Endometrium (tissue), 2 donors: ENCODE results near the gene FARP2.

Experiments used
- FAIRE-seq: peaks from 2 replicates; lab custom pipeline; 2012; peaks lifted over from hg19 to GRCh38; lab: Jason Lieb, UNC
- donor health status: control.
- donor health status: control.

FARP2 gene

GRCh38 chr2:241534293-241534692, 178.2 kb downstream of the FARP2 start:
- no peak for FAIRE-seq

GRCh38 chr2:241534701-241535375, 178.8 kb downstream of the FARP2 start:
- no peak for FAIRE-seq

GRCh38 chr2:241535871-241536655, 180.0 kb downstream of the FARP2 start:
- no peak for FAIRE-seq

- no peak for FAIRE-seq
These were observed 182.9 kb downstream of the FARP2 start for GRCh38 chr2:241538838-241539615.

DNA sequence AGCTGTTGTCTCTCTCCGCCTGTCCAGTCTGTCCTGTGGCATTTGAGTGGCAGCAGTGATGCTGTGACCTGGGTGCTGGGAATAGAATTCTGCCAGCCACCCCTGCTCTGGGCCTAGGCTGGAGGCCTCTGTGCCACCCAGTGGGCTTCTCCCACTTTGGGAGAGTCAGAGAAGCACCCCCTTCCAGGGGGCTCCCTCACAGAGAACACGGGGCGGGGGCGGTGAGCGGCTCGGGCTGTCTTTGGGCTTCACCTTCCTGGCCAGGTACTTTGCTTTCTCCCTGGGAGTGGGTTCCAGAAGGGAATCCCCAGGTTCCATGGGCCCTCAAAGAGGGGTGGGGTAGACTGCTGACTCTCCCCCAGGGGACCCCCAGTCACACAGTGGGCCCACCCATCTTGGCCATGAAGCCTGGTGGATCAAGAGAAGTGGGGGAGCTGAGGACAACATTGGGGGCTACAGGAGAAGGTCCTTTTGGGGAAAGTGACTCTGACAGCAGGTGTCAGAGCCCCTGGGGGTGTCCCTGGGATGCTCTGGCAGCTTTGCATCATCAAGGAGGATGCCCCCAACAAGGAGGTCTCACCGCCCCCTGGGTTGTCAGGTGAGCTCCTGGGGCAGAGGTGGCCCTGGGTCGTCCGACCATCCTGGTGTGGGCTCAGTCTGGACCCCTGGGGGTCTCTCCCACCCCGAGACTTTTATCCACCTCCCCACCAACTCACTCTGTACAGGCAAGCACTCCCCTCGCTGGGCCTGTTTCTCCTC, 183.7 kb downstream of the FARP2 start:
- FAIRE-seq = no peak

DNA sequence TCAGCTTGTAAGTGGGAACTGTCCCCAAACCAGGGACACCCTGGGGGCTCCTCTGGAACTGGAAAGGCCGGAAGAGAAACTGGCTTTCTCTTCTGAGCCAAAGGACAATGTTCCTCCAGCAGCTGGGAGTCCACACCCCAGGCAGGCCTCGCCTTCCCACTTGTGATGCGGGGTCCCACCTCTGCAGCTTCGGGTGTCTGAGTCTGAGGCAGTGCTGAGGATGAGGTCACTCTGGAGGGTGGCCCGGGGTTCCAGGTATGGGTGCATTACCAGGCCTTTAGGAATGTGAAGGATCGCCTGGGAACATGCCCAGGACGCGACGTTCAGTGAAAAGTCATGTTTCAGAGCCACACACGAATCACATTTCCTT, 184.3 kb downstream of the FARP2 start:
- no peak for FAIRE-seq

DNA sequence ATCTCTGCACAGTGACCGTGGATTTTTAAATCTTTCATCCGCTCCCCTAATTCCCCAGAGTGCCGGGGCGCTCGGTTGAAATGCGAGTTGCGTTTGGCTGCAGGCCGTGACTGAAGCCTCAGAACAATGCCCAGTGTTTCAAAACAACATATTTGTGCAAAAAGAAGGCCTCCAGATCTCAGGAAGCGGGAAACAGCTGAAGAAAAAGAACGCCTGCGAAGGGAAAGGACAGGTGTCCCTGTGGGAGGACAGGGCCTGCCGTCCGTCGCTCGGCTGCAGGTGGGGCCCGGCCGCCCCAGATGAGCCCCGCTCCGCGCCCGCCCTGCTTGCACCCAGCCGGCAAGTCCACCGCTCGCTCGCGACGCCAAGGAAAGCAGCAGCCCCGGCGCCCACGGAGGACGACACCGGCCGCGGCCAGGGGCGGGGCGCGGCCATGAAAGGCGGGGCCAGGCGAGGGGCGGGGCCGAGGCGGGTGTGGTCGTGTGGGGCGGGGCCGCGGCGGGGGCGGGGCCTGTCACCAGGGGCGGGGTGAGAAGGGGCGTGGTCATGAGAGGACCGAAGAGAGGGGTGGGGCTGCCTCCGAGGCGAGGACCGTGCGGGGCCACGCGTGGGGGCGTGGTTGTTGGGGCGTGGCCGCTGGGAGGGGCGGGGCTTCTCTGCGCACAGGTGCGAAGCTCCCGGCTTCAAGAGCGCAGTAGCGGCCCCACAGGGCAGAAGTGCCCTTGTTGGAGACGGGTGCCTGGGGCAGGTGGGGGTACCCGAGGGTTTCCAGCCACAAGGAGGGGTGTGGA, 184.9 kb downstream of the FARP2 start:
- FAIRE-seq = no peak

GRCh38 chr2:241541564-241542277, 185.6 kb downstream of the FARP2 start:
- FAIRE-seq = no peak

- FAIRE-seq = no peak
These were observed 186.2 kb downstream of the FARP2 start for GRCh38 chr2:241542278-241542605.
